Mesenchymal stem cell (in vitro differentiated cells and primary cell): ENCODE measurements around the gene MTHFSD.

Source experiments
- DNase-seq: peaks from one replicate; pipeline ENCODE4 v3.0.0-alpha.2; 2013
- H2AFZ ChIP-seq: one replicate; pipeline ENCODE4 v1.6.1; 2013; ENCODE audit warnings: low read depth, mild to moderate bottlenecking, control low read depth, inconsistent platforms, low read length, moderate library complexity
- H2AK5ac ChIP-seq: 2 replicates; pipeline ENCODE4 v1.6.1; 2013; ENCODE audit warnings: low read length, moderate library complexity, mild to moderate bottlenecking, inconsistent platforms; ENCODE audit not compliant: severe bottlenecking
- H2BK120ac ChIP-seq: one replicate; pipeline ENCODE4 v1.6.1; 2013; ENCODE audit warnings: low read depth, mild to moderate bottlenecking, inconsistent platforms, low read length, moderate library complexity
- H2BK12ac ChIP-seq, 2 experiments: one replicate each; pipeline ENCODE4 v1.6.1; 2013; ENCODE audit warnings: inconsistent platforms in 2 of 2, low read length in 2 of 2, mild to moderate bottlenecking in 2 of 2, moderate library complexity in 2 of 2, control low read depth in 1 of 2
- H2BK15ac ChIP-seq: one replicate; pipeline ENCODE4 v1.6.1; 2013; ENCODE audit warnings: mild to moderate bottlenecking, low read depth, inconsistent platforms; ENCODE audit not compliant: poor library complexity, severe bottlenecking
- H2BK5ac ChIP-seq: 2 replicates; pipeline ENCODE4 v1.6.1; 2013; ENCODE audit warnings: low read depth, mild to moderate bottlenecking, low read length, control low read depth, inconsistent platforms; ENCODE audit not compliant: poor library complexity, severe bottlenecking
- H3K14ac ChIP-seq, 2 experiments: one replicate each; pipeline ENCODE4 v1.6.1; 2013; ENCODE audit warnings: inconsistent platforms in 2 of 2, low read length in 2 of 2, control low read depth in 1 of 2, mild to moderate bottlenecking in 1 of 2, moderate library complexity in 1 of 2
- H3K18ac ChIP-seq, 2 experiments: one replicate each; pipeline ENCODE4 v1.6.1; 2013; ENCODE audit warnings: inconsistent platforms in 2 of 2, low read length in 2 of 2, control low read depth in 1 of 2, low read depth in 1 of 2, mild to moderate bottlenecking in 1 of 2
- H3K23ac ChIP-seq, 2 experiments: one replicate each; pipeline ENCODE4 v1.6.1; 2013; ENCODE audit warnings: inconsistent platforms in 2 of 2, low read length in 2 of 2, mild to moderate bottlenecking in 2 of 2, moderate library complexity in 2 of 2, control low read depth in 1 of 2
- H3K27ac ChIP-seq: 2 replicates; pipeline ENCODE4 v1.5.1; 2013; ENCODE audit warnings: mild to moderate bottlenecking, moderate library complexity, low read length, control low read depth, inconsistent platforms; ENCODE audit not compliant: poor library complexity, severe bottlenecking
- H3K27me3 ChIP-seq, 2 experiments: 2 replicates each; pipeline versions ENCODE4 v1.6.1 to v1.7.0; 2013; ENCODE audit warnings: low read length in 2 of 2, mild to moderate bottlenecking in 2 of 2, moderate library complexity in 2 of 2, control low read depth in 1 of 2, inconsistent platforms in 1 of 2; ENCODE audit not compliant: control insufficient read depth in 1 of 2, insufficient read depth in 1 of 2
- H3K36me3 ChIP-seq, 2 experiments: 2 replicates each; pipeline versions ENCODE4 v1.6.1 to v1.7.0; 2013; ENCODE audit warnings: low read length in 2 of 2, control low read depth in 1 of 2, inconsistent platforms in 1 of 2, low read depth in 1 of 2, mild to moderate bottlenecking in 1 of 2; ENCODE audit not compliant: insufficient read depth in 2 of 2, control insufficient read depth in 1 of 2
- H3K4ac ChIP-seq, 2 experiments: one replicate each; pipeline ENCODE4 v1.6.1; 2013; ENCODE audit warnings: inconsistent platforms in 2 of 2, low read length in 2 of 2, mild to moderate bottlenecking in 2 of 2, moderate library complexity in 2 of 2, control low read depth in 1 of 2, low read depth in 1 of 2
- H3K4me1 ChIP-seq: 2 replicates; pipeline ENCODE4 v1.6.1; 2013; ENCODE audit warnings: low read depth, low read length, control low read depth; ENCODE audit not compliant: control insufficient read depth, insufficient read depth
- H3K4me2 ChIP-seq: 2 replicates; pipeline ENCODE4 v1.6.1; 2013; ENCODE audit warnings: low read length, mild to moderate bottlenecking, inconsistent platforms; ENCODE audit not compliant: poor library complexity, severe bottlenecking
- H3K4me3 ChIP-seq, 2 experiments: 2 replicates each; pipeline versions ENCODE4 v1.5.1 to v1.7.0; 2013; ENCODE audit warnings: low read length in 2 of 2, mild to moderate bottlenecking in 2 of 2, control low read depth in 1 of 2, low read depth in 1 of 2; ENCODE audit not compliant: insufficient read depth in 1 of 2
- H3K79me1 ChIP-seq: replicated peaks from 2 replicates; pipeline ENCODE4 v1.6.1; 2013; ENCODE audit warnings: mild to moderate bottlenecking, control low read depth, low read length, inconsistent platforms; ENCODE audit not compliant: poor library complexity, severe bottlenecking
- H3K9ac ChIP-seq: 2 replicates; pipeline ENCODE4 v1.7.0; 2013; ENCODE audit warnings: mild to moderate bottlenecking, low read length, moderate library complexity
- H3K9me3 ChIP-seq: 2 replicates; pipeline ENCODE4 v1.7.0; 2013; ENCODE audit warnings: mild to moderate bottlenecking, low read length; ENCODE audit not compliant: control insufficient read depth
- H4K8ac ChIP-seq: one replicate; pipeline ENCODE4 v1.6.1; 2013; ENCODE audit warnings: inconsistent platforms, mild to moderate bottlenecking, low read length, moderate library complexity
- H4K91ac ChIP-seq: one replicate; pipeline ENCODE4 v1.6.1; 2013; ENCODE audit warnings: mild to moderate bottlenecking, low read length, inconsistent platforms
- WGBS: methylation state at CpG from one replicate; pipeline ENCODE4 v1.1.7; 2013; ENCODE audit warnings: mixed read lengths; 5-methylcytosine and 5-hydroxymethylcytosine counted together

MTHFSD gene

GRCh38 chr16:86521236-86522197 lies 33.5 kb downstream of the MTHFSD start:
- Histone ChIP-seq H2BK5ac (no peak overlapping the region), H3K18ac (peak overlapping the region in 1 of 2 experiments; percentile 6), H3K4me1 (peaks cover 5% of the 10 kb centered on the region), H3K27me3 (peaks cover 61 to 89% of the 10 kb centered on the region in 2 experiments), H3K14ac (no peak overlapping the region), H2AK5ac (no peak overlapping the region), H3K4me3 (no peak overlapping the region), H4K91ac (peak overlapping the region; percentile 12), H2BK12ac (peak overlapping the region in 1 of 2 experiments; percentile 78), H2BK15ac (no peak overlapping the region), H3K4ac (no peak overlapping the region), H3K79me1 (no peaks in the 10 kb centered on the region), H3K23ac (no peak overlapping the region), H3K4me2 (no peak overlapping the region), H3K9me3 (no peaks in the 10 kb centered on the region), H2BK120ac (no peak overlapping the region), H3K9ac (no peak overlapping the region), H4K8ac (no peak overlapping the region), H3K27ac (no peak overlapping the region), H3K36me3 (no peaks in the 10 kb centered on the region), H2AFZ (no peak overlapping the region)
- WGBS = 90% methylated on average over 31 of the region's 35 CpGs
- peak; percentile 9 for DNase-seq

DNA sequence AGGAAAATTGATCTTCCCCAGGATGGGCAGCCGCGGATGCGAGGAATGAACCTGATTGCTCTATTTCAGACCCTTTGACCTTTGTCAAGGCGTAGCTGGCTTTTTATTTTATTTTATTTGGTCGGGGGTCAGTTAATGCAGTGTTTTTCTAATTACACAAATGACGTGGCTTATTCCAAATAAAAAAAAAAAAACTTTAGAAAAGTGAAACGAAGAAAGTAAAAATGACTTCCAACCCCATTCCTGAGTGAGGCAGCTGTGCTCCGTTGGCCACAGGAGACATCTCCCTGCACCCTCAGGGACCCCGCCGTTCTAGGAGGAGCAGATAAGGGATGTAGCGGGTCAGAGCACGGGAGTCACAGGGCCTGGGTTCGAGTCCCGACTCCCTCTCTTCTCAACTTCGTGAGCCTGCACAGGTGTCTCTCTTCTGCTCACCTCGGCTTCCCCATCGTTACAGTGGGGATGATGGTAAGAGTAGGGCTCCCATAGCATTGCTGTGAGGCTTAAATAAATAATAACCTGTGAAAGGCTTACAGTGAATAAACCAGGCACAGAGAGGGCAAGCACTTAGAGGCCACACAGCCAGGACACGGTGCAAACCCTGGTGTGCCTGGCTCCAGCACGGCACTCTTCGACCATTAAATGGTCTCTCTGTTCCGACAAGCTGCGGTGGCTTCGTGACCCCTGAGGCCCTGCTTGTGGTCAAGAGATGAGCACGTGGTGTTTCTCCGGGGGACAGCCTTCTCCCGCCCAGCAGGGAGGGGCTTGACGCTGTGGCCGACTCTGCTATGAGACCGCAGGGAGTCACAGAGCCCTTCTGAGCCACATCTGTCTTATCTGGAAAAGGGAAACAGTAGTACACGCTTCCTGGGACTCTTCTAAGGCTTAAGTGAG lies 34.5 kb downstream of the MTHFSD start:
- Histone ChIP-seq H3K4me1 (peaks cover 12% of the 10 kb centered on the region), H3K9me3 (no peaks in the 10 kb centered on the region), H2BK5ac (no peak overlapping the region), H2BK15ac (no peak overlapping the region), H3K79me1 (no peaks in the 10 kb centered on the region), H3K4me2 (no peak overlapping the region), H4K8ac (peak overlapping the region; percentile 3), H2BK120ac (no peak overlapping the region), H3K4me3 (peak overlapping the region in 1 of 2 experiments; percentile 63), H3K14ac (no peak overlapping the region), H3K36me3 (no peaks in the 10 kb centered on the region), H3K27me3 (peaks cover 70 to 91% of the 10 kb centered on the region in 2 experiments), H3K4ac (peak overlapping the region in 1 of 2 experiments; percentile 12), H3K18ac (peak overlapping the region in 1 of 2 experiments; percentile 2), H4K91ac (peak overlapping the region; percentile 15), H3K9ac (peak overlapping the region; percentile 62), H2AFZ (no peak overlapping the region), H3K23ac (no peak overlapping the region), H3K27ac (no peak overlapping the region), H2AK5ac (no peak overlapping the region), H2BK12ac (peak overlapping the region in 1 of 2 experiments; percentile 16)
- DNase-seq = peak; percentile 87
- WGBS = 60% methylated on average over 27 of the region's 30 CpGs

GRCh38 chr16:86519649-86520316 lies 35.3 kb downstream of the MTHFSD start:
- Histone ChIP-seq H3K36me3 (no peaks in the 10 kb centered on the region), H3K4me2 (peak overlapping the region; percentile 9), H3K4me3 (peak overlapping the region in 1 of 2 experiments; percentile 63), H3K9me3 (no peaks in the 10 kb centered on the region), H3K79me1 (no peaks in the 10 kb centered on the region), H4K91ac (peak overlapping the region; percentile 95), H4K8ac (peak overlapping the region; percentile 81), H3K27me3 (peaks cover 78 to 91% of the 10 kb centered on the region in 2 experiments), H3K27ac (no peak overlapping the region), H2AK5ac (no peak overlapping the region), H2BK120ac (peak overlapping the region; percentile 69), H3K23ac (peak overlapping the region in 1 of 2 experiments; percentile 87), H3K14ac (peak overlapping the region in 1 of 2 experiments; percentile 98), H3K18ac (peak overlapping the region; percentile 97 to 99), H3K9ac (peak overlapping the region; percentile 62), H2AFZ (peak overlapping the region; percentile 34), H3K4me1 (peaks cover 15% of the 10 kb centered on the region), H2BK12ac (peak overlapping the region; percentile 70 to 98), H2BK15ac (peak overlapping the region; percentile 46), H3K4ac (peak overlapping the region; percentile 55 to 88), H2BK5ac (no peak overlapping the region)
- 10% methylated on average over 31 of the region's 31 CpGs for WGBS
- peak; percentile 89 for DNase-seq
